Neuronal stem cell (in vitro differentiated cells): ENCODE measurements around the gene ELFN1.

Experiments used
- DNase-seq: peaks from one replicate; pipeline ENCODE4 v3.0.0-alpha.2; 2013; ENCODE audit warnings: low spot score
- H2AFZ ChIP-seq: one replicate; pipeline ENCODE4 v1.6.1; 2013; ENCODE audit warnings: mild to moderate bottlenecking, low read length, inconsistent platforms
- H2AK5ac ChIP-seq: 2 replicates; pipeline ENCODE4 v1.6.1; 2013; ENCODE audit warnings: low read depth, mild to moderate bottlenecking, inconsistent platforms, low read length, moderate library complexity, mixed read lengths
- H2BK120ac ChIP-seq: 2 replicates; pipeline ENCODE4 v1.6.1; 2013; ENCODE audit warnings: low read depth, mild to moderate bottlenecking, inconsistent platforms, low read length, moderate library complexity, mixed read lengths
- H2BK12ac ChIP-seq: one replicate; pipeline ENCODE4 v1.6.1; 2013; ENCODE audit warnings: low read length, inconsistent platforms
- H2BK15ac ChIP-seq: 2 replicates; pipeline ENCODE4 v1.6.1; 2013; ENCODE audit warnings: mild to moderate bottlenecking, low read length, inconsistent platforms, mixed read lengths
- H2BK5ac ChIP-seq: one replicate; pipeline ENCODE4 v1.6.1; 2013; ENCODE audit warnings: inconsistent platforms, mild to moderate bottlenecking, low read length, moderate library complexity
- H3K14ac ChIP-seq: one replicate; pipeline ENCODE4 v1.6.1; 2013; ENCODE audit warnings: low read length, inconsistent platforms
- H3K18ac ChIP-seq: 2 replicates; pipeline ENCODE4 v1.6.1; 2013; ENCODE audit warnings: low read length, inconsistent platforms
- H3K23ac ChIP-seq: 2 replicates; pipeline ENCODE4 v1.6.1; 2013; ENCODE audit warnings: low read depth, mild to moderate bottlenecking, mixed read lengths, low read length, inconsistent platforms; ENCODE audit not compliant: poor library complexity
- H3K27ac ChIP-seq: replicated peaks from 3 replicates; pipeline ENCODE4 v1.5.1; 2013; ENCODE audit warnings: low read length, inconsistent platforms
- H3K27me3 ChIP-seq, 3 experiments: 2 replicates each; pipeline ENCODE4 v1.6.1; 2013; ENCODE audit warnings: low read length in 3 of 3, mild to moderate bottlenecking in 2 of 3, inconsistent platforms in 1 of 3, low read depth in 1 of 3, mixed read lengths in 1 of 3, moderate library complexity in 1 of 3; ENCODE audit not compliant: control insufficient read depth in 3 of 3, insufficient read depth in 3 of 3
- H3K36me3 ChIP-seq, 2 donors: replicated peaks in 1 of 2; 2 replicates each; pipeline ENCODE4 v1.6.1; 2013; ENCODE audit warnings: low read length in 2 of 2; ENCODE audit not compliant: control insufficient read depth in 2 of 2, insufficient read depth in 2 of 2
- H3K4ac ChIP-seq: 2 replicates; pipeline ENCODE4 v1.6.1; 2013; ENCODE audit warnings: inconsistent platforms, mild to moderate bottlenecking, low read length, moderate library complexity
- H3K4me1 ChIP-seq, 2 donors: 1 replicate in 1 of 2; 2 replicates in 1 of 2; pipeline ENCODE4 v1.6.1; 2013; ENCODE audit warnings: low read length in 2 of 2, low read depth in 1 of 2; ENCODE audit not compliant: control insufficient read depth in 2 of 2, insufficient read depth in 1 of 2
- H3K4me2 ChIP-seq: one replicate; pipeline ENCODE4 v1.6.1; 2013; ENCODE audit warnings: mild to moderate bottlenecking, low read length, inconsistent platforms; ENCODE audit not compliant: insufficient read depth, poor library complexity, severe bottlenecking
- H3K4me3 ChIP-seq, 2 donors: 2 replicates each; pipeline ENCODE4 v1.5.1; 2013; ENCODE audit warnings: low read length in 2 of 2, mild to moderate bottlenecking in 2 of 2, inconsistent platforms in 1 of 2, moderate library complexity in 1 of 2
- H3K79me1 ChIP-seq: one replicate; pipeline ENCODE4 v1.6.1; 2013; ENCODE audit warnings: low read depth, mild to moderate bottlenecking, inconsistent platforms, low read length, moderate library complexity
- H3K9ac ChIP-seq: one replicate; pipeline ENCODE4 v1.6.1; 2013; ENCODE audit warnings: mild to moderate bottlenecking, low read depth, low read length, inconsistent platforms; ENCODE audit not compliant: poor library complexity
- H3K9me3 ChIP-seq, 2 donors: replicated peaks in 1 of 2; 2 replicates each; pipeline versions ENCODE3 to v1.6.1; 2013; ENCODE audit warnings: low read length in 2 of 2, mild to moderate bottlenecking in 2 of 2, inconsistent platforms in 1 of 2, low read depth in 1 of 2, mixed read lengths in 1 of 2, moderate library complexity in 1 of 2; ENCODE audit not compliant: control insufficient read depth in 2 of 2, insufficient read depth in 1 of 2
- H4K8ac ChIP-seq: one replicate; pipeline ENCODE4 v1.6.1; 2013; ENCODE audit warnings: low read depth, mild to moderate bottlenecking, inconsistent platforms, low read length, moderate library complexity
- H4K91ac ChIP-seq: one replicate; pipeline ENCODE4 v1.6.1; 2013; ENCODE audit warnings: low read length, low read depth, mild to moderate bottlenecking, inconsistent platforms; ENCODE audit not compliant: poor library complexity
- whole genome bisulfite sequencing, 2 donors: extraction: QIAGEN DNeasy Blood & Tissue Kit; methylation state at CpG; one replicate each; pipeline ENCODE4 v1.1.7; 2013; ENCODE audit warnings: missing lambda C conversion rate in 2 of 2, mixed read lengths in 1 of 2; ENCODE audit not compliant: insufficient read length in 2 of 2, insufficient replicate concordance in 1 of 2; ENCODE audit errors: extremely low coverage in 2 of 2; 5-methylcytosine and 5-hydroxymethylcytosine counted together

ELFN1 gene

GRCh38 chr7:1729183-1729582 is 59.1 kb downstream of the ELFN1 start:
- H3K4ac ChIP-seq: no peak overlapping the region

GRCh38 chr7:1729773-1730172 is 59.7 kb downstream of the ELFN1 start:
- Histone ChIP-seq H3K9ac (no peak overlapping the region), H3K27me3 (no peaks in the 10 kb centered on the region), H3K14ac (no peak overlapping the region), H2AK5ac (no peak overlapping the region), H2BK120ac (no peak overlapping the region), H3K4me1 (peaks cover 0 to 6% of the 10 kb centered on the region in 2 donors), H3K9me3 (peaks cover 12 to 15% of the 10 kb centered on the region in 2 donors), H4K8ac (no peak overlapping the region), H3K4me3 (peak overlapping the region in 1 of 2 donors; percentile 44), H3K4ac (no peak overlapping the region), H3K4me2 (no peak overlapping the region), H3K79me1 (peaks cover 7% of the 10 kb centered on the region), H3K27ac (no peak overlapping the region), H2BK12ac (no peak overlapping the region), H2BK15ac (no peak overlapping the region), H4K91ac (no peak overlapping the region), H2BK5ac (no peak overlapping the region), H3K18ac (no peak overlapping the region), H3K36me3 (peaks cover 12 to 92% of the 10 kb centered on the region in 2 donors), H3K23ac (no peak overlapping the region), H2AFZ (no peak overlapping the region)
- WGBS, 2 donors: no CpG with 5 or more reads among the region's 16 CpGs
- no peak for DNase-seq

More at GRCh38 chr7:1729183-1729582, 59.1 kb downstream of the ELFN1 start:
- Histone ChIP-seq H2AK5ac (no peak overlapping the region), H3K9ac (no peak overlapping the region), H2AFZ (no peak overlapping the region), H3K23ac (no peak overlapping the region), H3K4me3 (peak overlapping the region in 1 of 2 donors; percentile 46), H3K27me3 (no peaks in the 10 kb centered on the region), H2BK5ac (no peak overlapping the region), H3K18ac (no peak overlapping the region), H2BK15ac (no peak overlapping the region), H3K14ac (no peak overlapping the region), H3K79me1 (peaks cover 7% of the 10 kb centered on the region), H2BK12ac (no peak overlapping the region), H3K9me3 (peaks cover 12 to 15% of the 10 kb centered on the region in 2 donors), H3K36me3 (peaks cover 12 to 92% of the 10 kb centered on the region in 2 donors), H3K4me1 (peaks cover 0 to 6% of the 10 kb centered on the region in 2 donors), H3K27ac (no peak overlapping the region), H2BK120ac (no peak overlapping the region), H3K4me2 (no peak overlapping the region), H4K91ac (no peak overlapping the region), H4K8ac (no peak overlapping the region)
- no CpG with 5 or more reads among the region's 8 CpGs for WGBS, 2 donors
- DNase-seq: no peak

- WGBS, 2 donors: no CpG with 5 or more reads among the region's 7 CpGs
- Histone ChIP-seq H3K4me3 (no peak overlapping the region), H3K23ac (no peak overlapping the region), H2AK5ac (no peak overlapping the region), H3K9ac (no peak overlapping the region), H3K4ac (no peak overlapping the region), H2AFZ (no peak overlapping the region), H2BK15ac (no peak overlapping the region), H3K4me2 (no peak overlapping the region), H3K36me3 (peaks cover 11 to 88% of the 10 kb centered on the region in 2 donors), H3K27ac (no peak overlapping the region), H2BK120ac (no peak overlapping the region), H3K79me1 (peaks cover 2% of the 10 kb centered on the region), H3K9me3 (peaks cover 12 to 15% of the 10 kb centered on the region in 2 donors), H3K27me3 (no peaks in the 10 kb centered on the region), H4K91ac (no peak overlapping the region), H2BK5ac (no peak overlapping the region), H4K8ac (no peak overlapping the region), H3K14ac (no peak overlapping the region), H3K4me1 (no peaks in the 10 kb centered on the region), H2BK12ac (no peak overlapping the region), H3K18ac (no peak overlapping the region)
- no peak for DNase-seq
Measured at GRCh38 chr7:1732072-1732471, 62.0 kb downstream of the ELFN1 start.

- Histone ChIP-seq H3K9ac (no peak overlapping the region), H3K79me1 (peaks cover 4% of the 10 kb centered on the region), H2AK5ac (no peak overlapping the region), H3K18ac (no peak overlapping the region), H3K27me3 (no peaks in the 10 kb centered on the region), H3K4ac (no peak overlapping the region), H3K36me3 (peaks cover 11 to 88% of the 10 kb centered on the region in 2 donors), H3K27ac (no peak overlapping the region), H2BK5ac (peak overlapping the region; percentile 22), H3K4me3 (no peak overlapping the region), H2BK120ac (no peak overlapping the region), H2BK15ac (no peak overlapping the region), H3K4me1 (no peaks in the 10 kb centered on the region), H2BK12ac (no peak overlapping the region), H3K14ac (no peak overlapping the region), H3K4me2 (no peak overlapping the region), H4K8ac (no peak overlapping the region), H4K91ac (no peak overlapping the region), H3K9me3 (peaks cover 12 to 15% of the 10 kb centered on the region in 2 donors), H3K23ac (no peak overlapping the region), H2AFZ (no peak overlapping the region)
- DNase-seq: no peak
- no CpG with 5 or more reads among the region's 10 CpGs for WGBS, 2 donors
Measured at GRCh38 chr7:1732645-1733044, 62.6 kb downstream of the ELFN1 start.
